Panc1 (cell line): ENCODE data around the gene FAM236B. TPM values are rescaled to one million over a fixed set of nuclear protein-coding genes. Genes with fewer than 3 reads are reported as not detected.
"Not testable (repeated sequence)": the region's sequence is repeated elsewhere in the genome, so short reads cannot be mapped to it uniquely, and the experiment has no call there.

Source experiments
- ATAC-seq: fragments of 200-7000 bp; cut with Tn5 transposase; 2 replicates; pipeline ENCODE4 v1.9.1; 2020; ENCODE audit warnings: mild to moderate bottlenecking, moderate library complexity
- BruUV-seq: library from RNA; stranded (reverse); fragments of 400-500 nt; replicated peaks from 2 replicates; lab custom pipeline; 2021; lab: Mats Ljungman, UMichigan
- CTCF ChIA-PET: fragments of 300-600 bp; sonication (Branson Sonifier 250); formaldehyde crosslinking; loops from one replicate; lab custom pipeline; 2022; ENCODE audit warnings: antibody characterized with exemption; lab: Charles Lee
- POLR2A ChIA-PET: fragments of 300-600 bp; sonication (Branson Sonifier 250); formaldehyde crosslinking; loops from one replicate; lab custom pipeline; 2022; ENCODE audit warnings: antibody characterized with exemption; lab: Charles Lee
- DNase-seq: peaks from one replicate; pipeline ENCODE4 v3.0.0-alpha.2; 2010; ENCODE audit warnings: low read depth, low spot score
- H3K27ac ChIP-seq: 2 replicates; pipeline ENCODE4 v1.5.1; 2011; ENCODE audit warnings: mild to moderate bottlenecking, low read length, inconsistent platforms
- H3K27me3 ChIP-seq: fragments of 200-500 bp; sonication (Bioruptor generic); 2 replicates; pipeline ENCODE4 v1.6.0; 2014; ENCODE audit warnings: low read length, inconsistent platforms; ENCODE audit not compliant: control insufficient read depth, insufficient read depth
- H3K36me3 ChIP-seq: fragments of 200-500 bp; sonication (Bioruptor generic); 2 replicates; pipeline ENCODE4 v1.5.1; 2014; ENCODE audit warnings: inconsistent platforms, mild to moderate bottlenecking, low read length, moderate library complexity; ENCODE audit not compliant: control insufficient read depth, insufficient read depth
- H3K4me1 ChIP-seq: 2 replicates; pipeline ENCODE4 v1.5.1; 2011; ENCODE audit warnings: inconsistent platforms, mild to moderate bottlenecking, low read length, moderate library complexity; ENCODE audit not compliant: control insufficient read depth, insufficient read depth
- H3K4me3 ChIP-seq, 2 experiments: 2 replicates each; pipeline ENCODE4 v1.5.1; 2011 to 2012; ENCODE audit warnings: low read depth in 2 of 2, low read length in 2 of 2, mild to moderate bottlenecking in 2 of 2, inconsistent platforms in 1 of 2, moderate library complexity in 1 of 2
- H3K9me3 ChIP-seq: fragments of 200-500 bp; sonication (Bioruptor generic); 2 replicates; pipeline ENCODE4 v1.5.1; 2014; ENCODE audit warnings: low read depth, mild to moderate bottlenecking, inconsistent platforms, low read length, moderate library complexity; ENCODE audit not compliant: control insufficient read depth, insufficient read depth
- CTCF ChIP-seq: fragments of 450-650 bp; IDR thresholded peaks from 2 replicates; pipeline ENCODE4 v1.5.1; 2017; ENCODE audit warnings: mild to moderate bottlenecking
- POLR2AphosphoS5 ChIP-seq: IDR thresholded peaks from 2 replicates; pipeline ENCODE4 v1.6.1; 2012; ENCODE audit warnings: mild to moderate bottlenecking, low read depth, low read length, moderate library complexity
- REST ChIP-seq, 2 experiments: IDR thresholded peaks; 2 replicates each; pipeline ENCODE4 v1.6.1; 2011 to 2012; ENCODE audit warnings: low read depth in 2 of 2, control low read depth in 1 of 2, low read length in 1 of 2, mild to moderate bottlenecking in 1 of 2, moderate library complexity in 1 of 2; ENCODE audit not compliant: insufficient read depth in 1 of 2
- SIN3A ChIP-seq: IDR thresholded peaks from 2 replicates; pipeline ENCODE4 v1.6.1; 2012; ENCODE audit warnings: low read depth, mild to moderate bottlenecking, low read length, moderate library complexity, borderline replicate concordance; ENCODE audit not compliant: insufficient read depth
- TCF7L2 ChIP-seq: IDR thresholded peaks from 2 replicates; pipeline ENCODE4 v1.6.1; 2011; ENCODE audit warnings: mild to moderate bottlenecking, low read depth, low read length, inconsistent platforms
- in situ Hi-C: cut with HindIII; loops from 2 replicates; pipeline ENCODE4 v1.10.0; 2016; ENCODE audit warnings: low sequenced_read_pairs, low pct_unique_long_range_greater_than_20kb
- intact Hi-C: fragments of 100-400 bp; cut with micrococcal nuclease; formaldehyde crosslinking; loops from one replicate; pipeline ENCODE4 v1.10.0; 2022; ENCODE audit not compliant: unreplicated experiment
- total RNA-seq: library from RNA; stranded (reverse); gene quantifications from one replicate; pipeline ENCODE4 v1.2.1, GENCODE V29; 2021; ENCODE audit not compliant: unreplicated experiment

The FAM236B gene
- total RNA-seq, 1 experiment from 2014 or later: not detected

GRCh38 chrX:72735561-72735960, 46.9 kb downstream of the FAM236B start:
- CTCF ChIA-PET: no interaction called here
- Histone ChIP-seq H3K4me1 (no peaks in the 10 kb centered on the region), H3K9me3 (no peaks in the 10 kb centered on the region), H3K27me3 (no peaks in the 10 kb centered on the region), H3K36me3 (no peaks in the 10 kb centered on the region), H3K4me3 (no peak overlapping the region), H3K27ac (no peak overlapping the region)
- intact Hi-C loops (no loop called here), in situ Hi-C loops (no loop called here)
- no peak for DNase-seq
- no peak for TF ChIP-seq REST (IDR thresholded peaks at IDR 0.05; ENCODE audit: insufficient read depth in 1 of 2, low read depth in 2 of 2, low read length in 1 of 2)
- TF ChIP-seq SIN3A: no peak
- TF ChIP-seq CTCF: no peak
- no peak for TF ChIP-seq POLR2AphosphoS5
- no peak for TF ChIP-seq TCF7L2
- BruUV-seq: no TSS peak
- POLR2A ChIA-PET: no interaction called here
- ATAC-seq: no peak

GRCh38 chrX:72733636-72734035, 48.8 kb downstream of the FAM236B start:
- H3K4me3 ChIP-seq, H3K27me3 ChIP-seq, H3K9me3 ChIP-seq, BruUV-seq, H3K27ac ChIP-seq, ATAC-seq, H3K36me3 ChIP-seq, DNase-seq, POLR2A ChIA-PET, CTCF ChIA-PET, in situ Hi-C loops, intact Hi-C loops, H3K4me1 ChIP-seq: not testable (repeated sequence)

Other genes with a start within 250 kb of the FAM236B start
- gene HDAC8, start 209.8 kb downstream of the FAM236B start, total RNA-seq: 33.5 TPM
- gene PHKA1, start 68.4 kb downstream of the FAM236B start, total RNA-seq: 28.6 TPM
- gene DMRTC1B, start 5.8 kb downstream of the FAM236B start, total RNA-seq: not detected
- not detected for gene FAM236D, start 25.6 kb upstream of the FAM236B start, total RNA-seq
- gene FAM236C, start 130.0 kb upstream of the FAM236B start, total RNA-seq: not detected
- gene FAM236A, start 155.5 kb upstream of the FAM236B start, total RNA-seq: not detected
- 0.31 TPM for gene DMRTC1, start 161.2 kb upstream of the FAM236B start, total RNA-seq
- not detected for gene PABPC1L2B, start 220.3 kb upstream of the FAM236B start, total RNA-seq